GM18498 (cell line): Measurements from ENCODE around the gene VWA1.
A peak's percentile ranks its signal among the peaks of the same experiment; 100 is the strongest.
"Not testable (repeated sequence)": the region's sequence is repeated elsewhere in the genome, so short reads cannot be mapped to it uniquely, and the experiment has no call there.

ENCODE experiments used
- ATAC-seq: cut with Tn5 transposase; IDR thresholded peaks from one replicate; pipeline ENCODE4 v1.9.1; 2021; ENCODE audit warnings: mild to moderate bottlenecking, moderate library complexity; ENCODE audit not compliant: unreplicated experiment

Gene VWA1

DNA sequence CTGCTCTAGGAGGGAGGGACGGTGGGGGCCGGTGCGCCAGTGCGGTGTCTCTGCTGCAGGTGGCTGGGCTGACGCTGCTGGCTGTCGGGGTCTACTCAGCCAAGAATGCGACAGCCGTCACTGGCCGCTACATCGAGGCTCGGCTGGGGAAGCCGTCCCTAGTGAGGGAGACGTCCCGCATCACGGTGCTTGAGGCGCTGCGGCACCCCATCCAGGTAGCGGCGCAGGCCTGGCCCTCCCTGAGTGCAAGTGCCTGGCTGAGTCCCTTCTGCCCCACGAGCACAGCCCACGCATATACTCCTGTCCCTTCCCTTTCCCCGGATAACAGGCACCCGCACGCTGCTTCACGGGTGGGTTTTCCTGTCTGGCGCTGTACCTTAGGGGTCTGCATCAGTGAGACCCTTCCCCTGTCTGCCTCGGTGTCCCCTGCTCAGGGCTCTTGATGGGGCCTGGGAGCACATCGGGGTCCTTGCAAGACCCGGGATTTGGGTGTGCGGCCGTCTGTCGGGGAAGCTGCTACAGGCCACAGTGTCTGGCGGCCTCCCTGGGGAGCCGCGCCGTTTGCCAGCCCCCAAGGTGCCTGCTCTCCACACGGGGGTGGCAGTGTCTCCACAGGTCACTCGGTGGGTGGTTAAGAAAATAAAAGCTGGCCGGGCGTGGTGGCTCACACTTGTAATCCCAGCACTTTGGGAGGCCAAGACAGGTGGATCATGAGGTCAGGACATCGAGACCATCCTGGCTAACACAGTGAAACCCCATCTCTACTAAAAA lies 19.0 kb downstream of the VWA1 start:
- not testable (repeated sequence) for ATAC-seq

DNA sequence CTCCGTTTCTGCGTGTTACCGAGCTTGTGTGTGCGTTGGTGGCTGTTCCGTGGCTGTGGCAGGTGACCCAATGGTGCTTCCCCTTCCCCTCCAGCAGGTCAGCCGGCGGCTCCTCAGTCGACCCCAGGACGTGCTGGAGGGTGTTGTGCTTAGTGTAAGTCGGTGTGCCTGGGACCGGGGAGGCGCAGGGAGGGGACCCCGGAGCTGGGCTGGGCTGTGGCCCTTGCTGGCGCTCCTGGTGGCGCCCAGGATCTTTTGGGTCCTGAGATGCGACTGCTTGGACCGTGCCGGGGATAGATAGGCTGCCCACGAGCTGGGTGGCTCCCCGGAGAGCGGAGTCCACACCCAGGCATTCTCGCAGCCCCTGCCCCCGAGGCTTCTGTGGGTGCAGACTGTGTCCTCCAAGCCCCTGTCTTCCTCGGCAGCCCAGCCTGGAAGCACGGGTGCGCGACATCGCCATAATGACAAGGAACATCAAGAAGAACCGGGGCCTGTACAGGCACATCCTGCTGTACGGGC lies 19.9 kb downstream of the VWA1 start:
- no peak for ATAC-seq

DNA sequence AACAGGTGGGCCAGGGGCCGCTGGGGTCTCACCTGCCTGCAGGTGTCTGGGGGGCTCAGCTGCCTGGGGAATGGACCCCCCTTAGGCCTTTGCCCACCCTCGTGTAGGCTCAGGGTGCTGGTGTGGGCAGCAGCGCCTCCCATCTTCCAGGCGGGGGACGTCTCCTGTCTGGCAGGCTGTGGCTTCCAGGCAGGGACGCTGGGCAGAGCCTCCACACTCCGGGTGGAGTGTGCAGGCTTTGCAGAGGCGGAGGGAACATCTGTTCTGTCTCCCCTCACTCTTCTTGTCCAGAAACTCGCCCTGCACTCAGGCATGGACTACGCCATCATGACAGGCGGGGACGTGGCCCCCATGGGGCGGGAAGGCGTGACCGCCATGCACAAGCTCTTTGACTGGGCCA lies 20.4 kb downstream of the VWA1 start:
- not testable (repeated sequence) for ATAC-seq

DNA sequence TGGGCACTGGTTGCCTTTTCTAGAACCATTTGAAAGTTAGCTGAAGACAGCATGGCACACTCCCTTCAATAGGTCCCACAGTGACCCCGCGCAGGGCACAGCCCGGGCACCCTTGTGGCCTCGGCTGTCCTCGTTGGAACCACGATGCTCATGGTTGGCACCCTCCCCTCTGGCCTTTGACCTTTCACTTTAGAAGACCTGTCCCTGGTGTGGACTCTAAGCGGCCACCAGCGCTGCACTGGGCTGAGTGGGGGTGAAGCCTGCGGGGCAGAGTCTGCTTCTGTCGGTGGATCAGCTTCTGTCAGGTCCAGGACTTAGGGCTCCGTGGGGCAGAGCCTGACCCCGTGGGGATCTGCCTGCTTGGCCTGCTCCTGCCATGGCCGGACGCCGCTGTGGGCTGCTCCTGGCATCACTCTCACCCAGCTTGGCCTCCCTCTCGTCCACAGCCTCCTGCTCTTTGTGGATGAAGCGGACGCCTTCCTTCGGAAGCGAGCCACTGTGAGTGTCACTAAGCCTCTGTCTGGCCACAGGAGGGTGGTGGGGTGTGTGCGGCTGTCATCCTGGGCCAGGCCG lies 21.3 kb downstream of the VWA1 start:
- not testable (repeated sequence) for ATAC-seq

DNA sequence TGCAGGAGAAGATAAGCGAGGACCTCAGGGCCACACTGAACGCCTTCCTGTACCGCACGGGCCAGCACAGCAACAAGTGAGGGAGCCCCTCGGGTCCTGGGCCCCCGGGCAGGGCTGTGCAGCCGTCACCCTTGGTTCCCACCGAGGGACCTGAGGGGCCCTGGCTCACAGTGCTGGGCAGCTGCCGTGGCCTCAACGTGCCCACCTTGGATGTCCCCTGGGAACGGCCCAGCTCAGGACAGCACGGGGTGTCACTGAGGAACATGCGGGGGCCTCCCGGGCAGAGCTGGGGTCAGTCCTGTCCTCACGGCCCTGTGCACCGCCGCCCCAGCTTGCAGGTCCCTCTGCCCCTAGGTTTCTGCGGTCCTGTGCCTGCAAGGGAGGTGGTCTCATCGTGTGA lies 23.7 kb downstream of the VWA1 start:
- not testable (repeated sequence) for ATAC-seq

DNA sequence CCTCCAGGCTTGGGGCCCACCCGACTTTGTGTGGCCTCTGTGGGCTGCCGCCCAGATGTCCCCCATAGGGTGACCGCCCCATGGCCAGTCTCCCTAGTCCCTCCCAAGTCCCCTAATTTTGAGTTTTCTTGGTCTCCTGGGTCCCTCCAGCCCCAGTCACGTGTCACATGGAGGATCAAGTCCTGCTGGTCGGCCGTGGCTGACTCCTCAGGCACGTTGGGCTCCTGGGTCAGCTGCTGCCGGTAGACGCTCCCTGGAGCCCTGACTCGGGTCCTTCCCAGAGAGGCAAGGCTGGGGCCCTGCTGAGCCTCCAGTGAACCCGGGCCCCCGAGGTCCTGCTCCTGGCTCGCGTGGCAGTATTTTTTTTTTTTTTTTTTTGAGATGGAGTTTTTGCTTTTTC lies 24.2 kb downstream of the VWA1 start:
- not testable (repeated sequence) for ATAC-seq

DNA sequence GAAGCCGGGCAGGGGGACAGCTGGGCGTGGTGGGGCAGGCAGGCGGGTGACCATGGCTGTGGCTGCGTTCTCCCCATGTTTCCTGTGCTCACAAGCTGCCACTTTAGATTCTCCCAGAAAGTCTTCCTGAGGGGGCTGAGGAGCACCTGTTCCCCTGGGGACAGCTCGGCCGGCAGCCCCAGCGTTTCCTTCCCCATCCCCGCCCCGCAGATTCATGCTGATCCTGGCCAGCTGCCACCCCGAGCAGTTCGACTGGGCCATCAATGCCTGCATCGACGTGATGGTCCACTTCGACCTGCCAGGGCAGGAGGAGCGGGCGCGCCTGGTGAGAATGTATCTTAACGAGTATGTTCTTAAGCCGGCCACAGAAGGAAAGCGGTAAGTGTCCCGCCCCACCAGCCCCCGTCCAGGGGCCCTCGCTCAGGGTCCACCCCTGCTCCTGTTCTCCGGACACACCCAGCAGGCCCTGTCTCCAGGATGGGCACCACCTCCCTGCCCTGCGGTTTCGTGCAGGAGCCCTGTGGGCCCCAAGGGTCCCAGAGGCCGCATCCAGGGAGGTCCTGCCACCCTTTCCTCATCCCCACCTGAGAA lies 25.1 kb downstream of the VWA1 start:
- ATAC-seq = no peak

DNA sequence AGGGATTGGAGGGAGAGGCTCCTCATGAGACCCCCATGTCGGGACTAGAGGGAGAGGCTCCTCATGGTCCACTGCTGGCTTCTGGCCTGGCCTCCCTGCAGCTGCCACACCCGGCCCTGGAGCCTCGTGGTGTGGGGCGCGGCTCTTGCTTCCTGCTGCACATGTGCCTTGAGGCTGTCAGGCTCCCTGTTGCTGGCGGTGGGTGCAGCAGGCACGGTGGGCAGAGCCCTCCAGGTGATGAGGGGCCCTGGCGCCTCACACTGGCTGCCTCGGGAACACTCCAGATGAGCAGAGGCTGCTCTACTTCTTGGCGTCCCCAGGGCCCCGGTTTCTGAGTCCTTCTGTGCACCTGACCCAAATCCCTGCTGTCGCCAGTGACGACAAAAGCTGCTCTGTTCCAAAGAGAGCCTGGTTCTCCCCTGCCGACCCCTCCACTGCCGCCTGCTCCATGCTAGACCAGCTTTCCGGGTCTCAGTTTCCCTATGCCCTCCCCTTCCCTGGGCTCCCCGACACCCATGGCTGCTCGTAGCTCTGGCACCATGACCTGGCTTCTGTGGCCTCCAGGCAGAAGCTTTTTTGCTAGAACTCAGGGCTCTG lies 26.3 kb downstream of the VWA1 start:
- ATAC-seq = no peak

DNA sequence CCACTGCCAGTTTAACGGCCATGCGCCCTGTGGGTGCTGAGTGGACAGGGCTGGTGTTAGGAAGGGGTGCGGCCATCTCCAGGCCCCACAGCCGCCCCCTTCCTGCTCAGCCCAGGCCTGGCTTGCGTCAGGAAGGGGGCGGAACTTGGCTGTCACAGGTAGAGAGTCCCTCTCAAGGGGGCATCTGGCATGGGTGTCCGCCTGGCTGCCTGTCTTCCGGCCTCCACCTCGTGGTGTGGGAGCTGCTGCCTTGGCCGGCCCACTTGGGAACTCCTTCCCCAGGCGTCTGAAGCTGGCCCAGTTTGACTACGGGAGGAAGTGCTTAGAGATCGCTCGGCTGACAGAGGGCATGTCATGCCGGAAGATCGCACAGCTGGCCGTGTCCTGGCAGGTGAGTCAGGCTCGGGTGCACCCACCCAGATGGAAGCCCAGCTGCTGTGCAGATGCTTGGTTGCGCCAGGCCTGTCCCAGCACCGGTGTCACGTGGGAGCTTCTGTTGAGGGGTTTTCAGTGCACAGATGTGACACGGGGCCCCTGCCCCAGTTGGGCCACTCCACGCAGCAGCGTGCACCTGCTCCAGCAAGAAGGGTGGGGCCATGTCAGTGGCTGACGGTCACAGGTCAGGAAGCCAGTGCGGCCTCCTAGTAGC lies 27.0 kb downstream of the VWA1 start:
- no peak for ATAC-seq

DNA sequence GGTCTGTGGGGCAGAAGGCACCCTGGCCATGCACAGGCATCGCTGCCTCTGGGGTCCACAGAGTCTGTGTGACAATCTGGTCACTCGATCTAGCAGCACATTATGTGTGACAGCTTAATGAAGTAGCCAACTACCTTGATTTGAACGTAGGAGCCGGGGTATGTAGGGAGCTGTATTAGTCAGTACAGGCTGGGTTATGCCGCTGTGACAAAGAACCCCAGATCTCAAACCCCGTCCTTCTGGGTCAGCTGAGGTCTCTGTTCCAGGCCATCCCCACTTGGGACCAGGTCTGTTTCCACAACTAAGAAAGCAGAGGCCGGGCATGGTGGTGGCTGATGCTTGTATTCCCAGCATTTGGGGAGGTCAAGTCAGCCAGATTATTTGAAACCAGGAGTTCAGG lies 27.8 kb downstream of the VWA1 start:
- ATAC-seq = no peak

DNA sequence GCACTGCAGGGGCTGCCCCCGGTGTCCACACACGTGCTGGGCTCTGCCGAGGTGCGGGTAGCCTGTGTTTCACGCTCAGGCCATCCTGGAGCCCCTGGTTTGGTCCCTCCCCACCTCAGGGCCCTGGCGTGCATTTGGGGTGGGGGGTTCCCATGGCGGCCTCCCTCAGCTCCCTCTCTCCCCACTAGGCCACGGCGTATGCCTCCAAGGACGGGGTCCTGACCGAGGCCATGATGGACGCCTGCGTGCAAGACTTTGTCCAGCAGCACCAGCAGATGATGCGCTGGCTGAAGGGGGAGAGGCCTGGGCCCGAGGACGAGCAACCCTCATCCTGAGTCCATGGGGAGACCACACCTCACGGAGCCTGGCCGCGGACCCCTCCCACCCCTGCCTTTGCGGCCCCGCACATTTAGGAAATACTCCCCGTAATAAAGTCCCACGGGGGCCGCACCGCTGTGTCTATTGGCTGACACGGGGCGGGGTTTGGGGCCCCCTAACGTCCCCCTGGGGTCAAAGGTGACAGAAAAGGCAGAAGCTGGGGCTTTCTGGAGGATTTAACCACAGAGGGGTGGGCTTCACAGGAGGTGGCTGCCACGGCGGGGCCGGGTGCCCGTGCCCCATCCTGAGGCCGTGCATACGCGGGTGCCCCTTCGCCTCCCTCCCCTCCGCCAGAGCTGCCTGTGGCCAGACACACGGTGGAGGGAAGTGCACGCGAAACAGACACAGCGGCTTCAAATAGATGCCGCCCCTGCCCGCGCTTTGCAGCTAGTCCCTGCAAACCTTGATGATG lies 32.9 kb downstream of the VWA1 start:
- not testable (repeated sequence) for ATAC-seq

DNA sequence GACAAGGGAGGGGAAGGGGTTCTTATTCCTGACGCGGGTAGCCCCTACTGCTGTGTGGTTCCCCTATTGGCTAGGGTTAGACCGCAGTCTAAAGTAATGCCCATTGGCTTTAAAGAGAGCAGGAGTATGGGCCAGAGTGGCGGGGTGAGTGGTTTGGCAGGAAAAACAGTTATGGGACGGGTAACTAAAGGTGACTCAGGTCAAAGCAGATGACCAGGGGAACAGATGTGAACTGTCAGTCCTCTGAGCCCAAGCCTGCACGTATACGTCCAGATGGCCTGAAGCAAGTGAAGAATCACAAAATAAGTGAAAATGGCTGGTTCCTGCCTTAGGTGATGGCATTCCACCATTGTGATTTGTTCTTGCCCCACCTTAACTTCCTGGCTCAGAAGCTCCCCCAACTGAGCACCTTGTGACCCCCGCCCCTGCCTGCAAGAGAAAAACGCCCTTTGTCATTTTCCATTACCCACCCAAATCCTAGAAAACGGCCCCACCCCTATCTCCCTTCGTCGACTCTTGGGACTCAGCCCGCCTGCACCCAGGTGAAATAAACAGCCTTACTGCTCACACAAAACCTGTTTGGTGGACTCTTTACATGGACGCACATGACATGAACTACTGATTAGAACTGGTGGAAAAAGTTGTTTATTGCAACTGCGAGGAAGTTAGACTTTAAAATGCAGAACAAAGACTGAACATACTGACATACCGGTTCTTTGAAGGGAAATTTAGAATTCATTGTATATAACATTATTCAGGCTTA lies 35.3 kb downstream of the VWA1 start:
- no peak for ATAC-seq

DNA sequence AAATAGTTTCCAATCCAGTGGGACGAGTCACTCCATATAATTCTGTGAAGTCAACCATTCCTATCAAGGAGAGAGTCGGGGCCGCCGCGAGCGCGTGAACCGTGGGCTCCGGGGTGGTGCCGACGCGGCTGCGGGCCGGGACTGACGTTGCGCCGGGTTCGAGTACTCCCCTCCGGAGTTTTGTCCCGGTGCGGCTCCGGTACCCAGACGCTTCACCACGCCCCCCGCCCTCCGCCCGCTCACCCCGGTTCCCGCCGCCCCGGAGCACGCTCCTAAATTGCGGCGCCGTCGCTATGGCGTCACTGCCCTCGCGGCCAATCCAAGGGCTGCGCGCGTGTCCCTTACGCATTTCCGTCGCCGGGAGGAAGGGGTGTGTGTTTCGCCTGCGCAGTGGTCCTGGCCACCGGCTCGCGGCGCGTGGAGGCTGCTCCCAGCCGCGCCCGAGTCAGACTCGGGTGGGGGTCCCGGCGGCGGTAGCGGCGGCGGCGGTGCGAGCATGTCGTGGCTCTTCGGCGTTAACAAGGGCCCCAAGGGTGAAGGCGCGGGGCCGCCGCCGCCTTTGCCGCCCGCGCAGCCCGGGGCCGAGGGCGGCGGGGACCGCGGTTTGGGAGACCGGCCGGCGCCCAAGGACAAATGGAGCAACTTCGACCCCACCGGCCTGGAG lies 36.0 kb downstream of the VWA1 start, which contains the start of gene ATAD3B:
TSS of gene ATAD3B (plus strand) at position 377 of the 664 bp plus-strand sequence. CDS start at position 497, 120 bp downstream.
- peak; percentile 93 for ATAC-seq

DNA sequence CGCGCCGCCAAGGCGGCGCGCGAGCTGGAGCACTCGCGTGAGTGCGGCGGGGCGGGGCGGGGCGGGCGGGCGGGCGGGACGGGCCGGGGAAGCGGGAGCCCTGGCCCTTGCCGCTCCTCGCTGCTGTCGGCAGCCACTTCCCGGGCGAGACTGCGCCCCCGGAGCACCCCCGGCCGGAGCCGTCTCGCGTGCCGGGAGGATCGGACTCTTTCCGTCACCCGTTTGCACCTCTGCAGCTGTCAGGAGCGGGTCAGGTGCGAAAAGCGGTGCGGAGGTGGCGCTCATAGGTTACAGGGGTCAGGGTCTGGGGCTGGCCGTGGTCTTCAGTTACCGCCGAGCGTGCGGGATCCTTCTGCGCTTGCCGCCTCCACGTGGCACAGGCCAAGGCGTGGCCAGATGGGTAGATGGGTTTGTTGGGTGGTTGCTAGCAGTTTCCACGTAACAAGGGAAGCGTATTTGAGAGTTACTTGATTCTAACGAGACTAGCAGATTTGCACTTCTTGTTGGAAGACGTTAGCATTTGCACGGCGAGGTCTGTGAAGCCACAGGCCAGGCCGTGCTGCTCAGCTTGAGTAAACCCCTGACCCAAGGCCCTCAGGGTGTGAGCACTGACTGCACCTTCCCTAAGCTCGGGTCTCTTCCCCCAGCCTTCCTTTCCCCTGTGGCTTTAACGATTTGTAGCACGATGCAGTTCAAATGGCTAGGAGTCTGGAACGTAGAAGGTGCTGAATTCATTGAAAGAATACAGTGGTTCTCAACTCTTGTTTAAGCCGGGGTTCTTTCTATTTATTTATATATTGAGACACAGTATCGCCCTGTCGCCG lies 36.8 kb downstream of the VWA1 start:
- peak; percentile 28 for ATAC-seq

DNA sequence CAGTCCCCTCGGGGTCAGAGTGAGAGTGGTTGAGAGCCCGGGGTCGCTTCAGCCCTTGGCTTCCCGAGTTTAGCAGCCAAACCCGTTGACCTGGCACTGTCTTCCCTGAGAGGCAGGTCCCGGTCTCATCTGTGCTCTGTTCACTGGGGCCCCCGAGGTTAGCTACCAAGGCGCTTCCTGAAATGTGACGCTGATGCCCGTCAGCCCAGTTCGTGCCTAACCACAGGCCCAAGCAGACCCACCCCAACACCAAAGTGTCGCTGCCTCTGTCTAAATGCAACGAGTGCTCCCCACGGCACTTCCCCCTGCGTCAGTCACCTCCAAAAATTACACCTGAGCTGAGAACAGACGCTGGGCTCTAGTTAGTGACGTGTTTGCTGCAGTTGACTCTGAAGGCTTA lies 40.5 kb downstream of the VWA1 start:
- not testable (repeated sequence) for ATAC-seq

DNA sequence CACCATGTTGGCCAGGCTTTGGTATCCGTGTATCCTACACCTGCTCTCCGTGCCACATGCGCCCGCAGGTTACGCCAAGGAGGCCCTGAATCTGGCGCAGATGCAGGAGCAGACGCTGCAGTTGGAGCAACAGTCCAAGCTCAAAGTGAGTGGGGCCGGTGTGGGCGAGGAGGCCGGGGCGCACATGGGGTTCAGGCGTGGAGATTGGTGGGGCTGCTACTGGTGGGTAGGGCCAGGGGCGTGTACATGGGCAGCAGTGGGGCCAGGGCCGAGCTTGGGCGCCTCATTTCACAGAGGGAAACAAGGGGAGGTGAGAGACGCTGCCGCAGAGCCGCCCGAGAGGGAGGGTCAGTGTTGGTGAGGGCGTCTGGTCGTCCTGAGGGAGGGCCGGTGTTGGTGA lies 41.7 kb downstream of the VWA1 start:
- no peak for ATAC-seq

DNA sequence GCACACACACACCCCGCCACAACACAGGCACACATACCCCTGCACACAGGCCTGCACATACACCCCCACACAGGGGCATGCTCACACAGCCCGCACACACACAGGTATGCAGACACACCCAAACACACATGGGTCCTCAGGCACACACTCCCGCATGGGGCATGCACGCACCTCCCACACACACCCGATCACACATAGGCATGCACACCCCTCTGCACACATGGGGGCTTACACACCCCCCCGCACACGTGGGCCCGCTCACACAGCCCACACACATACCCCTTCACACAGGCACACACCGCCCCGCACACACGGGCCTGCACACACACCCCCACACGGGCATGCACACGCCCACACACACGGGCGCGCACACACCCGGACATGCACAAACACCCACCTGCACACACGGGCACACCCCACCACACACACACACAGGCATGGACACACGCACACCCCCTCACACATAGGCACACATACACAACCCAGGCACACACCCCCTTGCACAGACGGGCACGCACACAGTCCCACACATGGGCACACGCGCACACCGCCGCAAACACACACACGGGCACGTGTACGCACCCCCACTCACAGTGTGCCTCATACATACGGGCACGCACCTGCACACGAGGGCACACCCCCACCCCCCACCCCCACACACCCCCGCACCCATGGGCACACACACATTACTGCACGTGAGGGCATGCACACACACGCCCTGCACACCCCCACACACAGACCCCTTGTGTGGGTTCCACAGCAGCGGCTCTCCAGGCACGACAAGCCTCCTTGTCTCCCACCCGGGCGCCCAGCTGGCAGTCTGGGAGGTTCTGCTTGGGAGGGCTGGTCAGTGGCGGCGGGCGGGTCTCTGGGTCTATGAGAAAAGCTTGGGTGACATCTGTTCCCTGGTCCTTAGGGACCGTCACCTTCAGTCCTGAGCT lies 44.3 kb downstream of the VWA1 start:
- ATAC-seq = no peak
